A549 (cell line): ENCODE measurements around the gene TBCE. TPM values are rescaled to one million over a fixed set of nuclear protein-coding genes. Genes with fewer than 3 reads are reported as not detected.
A peak's percentile ranks its signal among the peaks of the same experiment; 100 is the strongest.

Experiments used
- ATAC-seq, 2 experiments: fragments of 200-7000 bp in 1 of 2; fragments of >200 bp in 1 of 2; cut with Nextera tagmentation in 1 of 2; cut with Tn5 transposase in 1 of 2; 3 replicates each; pipeline versions ENCODE4 v1.8.0 to v1.9.1; 2018 to 2020; ENCODE audit warnings: mild to moderate bottlenecking in 1 of 2, moderate library complexity in 1 of 2
- CTCF ChIA-PET: fragments of 300-600 bp; sonication (Branson Sonifier 250); formaldehyde crosslinking; extraction: SDS; loops from one replicate; lab custom pipeline; 2021; ENCODE audit warnings: antibody characterized with exemption, inconsistent platforms; lab: Yijun Ruan, JAX
- POLR2A ChIA-PET: fragments of 350-600 bp; formaldehyde crosslinking; extraction: SDS; loops from one replicate; lab custom pipeline; 2021; ENCODE audit warnings: antibody characterized with exemption, inconsistent platforms; lab: Yijun Ruan, JAX
- DNase-seq, 2 experiments: peaks; one replicate each; pipeline versions ENCODE4 v3.0.0 to v3.0.0-alpha.2; 2011 to 2016; ENCODE audit warnings: low read depth in 1 of 2, low spot score in 1 of 2
- FAIRE-seq: peaks from 2 replicates; lab custom pipeline; 2011; peaks lifted over from hg19 to GRCh38; lab: Jason Lieb, UNC
- H3K27ac ChIP-seq, 2 experiments: fragments of >200 bp; sonication (Bioruptor Twin); formaldehyde crosslinking; 3 replicates each; pipeline ENCODE4 v1.5.1; 2016 to 2017
- H3K4me1 ChIP-seq: fragments of >200 bp; sonication (Bioruptor Twin); formaldehyde crosslinking; 3 replicates; pipeline ENCODE4 v1.6.1; 2016
- H3K4me2 ChIP-seq: fragments of >200 bp; sonication (Bioruptor Twin); formaldehyde crosslinking; 3 replicates; pipeline ENCODE4 v1.6.1; 2016
- H3K4me3 ChIP-seq: fragments of >200 bp; sonication (Bioruptor Twin); formaldehyde crosslinking; 3 replicates; pipeline ENCODE4 v1.5.1; 2016
- H3K9me3 ChIP-seq: fragments of >200 bp; sonication (Bioruptor Twin); formaldehyde crosslinking; 3 replicates; pipeline ENCODE4 v1.6.1; 2016
- E2F6 ChIP-seq: IDR thresholded peaks from 2 replicates; pipeline ENCODE4 v1.6.1; 2012; ENCODE audit warnings: low read depth, borderline replicate concordance
- HDAC2 ChIP-seq: fragments of 200-600 bp; sonication (generic); IDR thresholded peaks from 2 replicates; pipeline ENCODE4 v1.6.1; 2016
- HMGXB4 ChIP-seq: fragments of 250-450 bp; sonication (Bioruptor Pico); IDR thresholded peaks from 2 replicates; pipeline ENCODE4 v1.5.0; 2021; ENCODE audit warnings: mild to moderate bottlenecking, moderate library complexity, borderline replicate concordance
- HOXA7 ChIP-seq: fragments of 250-450 bp; sonication (Bioruptor Pico); IDR thresholded peaks from 2 replicates; pipeline ENCODE4 v1.5.0; 2020; ENCODE audit warnings: mild to moderate bottlenecking, moderate library complexity
- HOXB5 ChIP-seq: fragments of 250-450 bp; sonication (Bioruptor Pico); IDR thresholded peaks from 2 replicates; pipeline ENCODE4 v1.5.0; 2020; ENCODE audit warnings: mild to moderate bottlenecking, moderate library complexity
- JUN ChIP-seq, 2 experiments: fragments of >200 bp; sonication (Bioruptor Twin); formaldehyde crosslinking; IDR thresholded peaks; 2 replicates in 1 of 2; 3 replicates in 1 of 2; pipeline ENCODE4 v1.6.1; 2016 to 2017
- JUNB ChIP-seq: fragments of >200 bp; sonication (Bioruptor Twin); formaldehyde crosslinking; IDR thresholded peaks from 2 replicates; pipeline ENCODE4 v1.6.1; 2016
- KDM5A ChIP-seq: fragments of 200-600 bp; sonication (generic); IDR thresholded peaks from 2 replicates; pipeline ENCODE4 v1.6.1; 2016; ENCODE audit warnings: antibody characterized with exemption, mild to moderate bottlenecking
- MYC ChIP-seq: IDR thresholded peaks from 2 replicates; pipeline ENCODE4 v1.6.1; 2012; ENCODE audit warnings: mild to moderate bottlenecking, inconsistent platforms, low read length, improper control_type of control experiment, borderline replicate concordance
- NPAS2 ChIP-seq: fragments of 250-450 bp; sonication (Bioruptor Pico); IDR thresholded peaks from 2 replicates; pipeline ENCODE4 v1.8.0; 2022; ENCODE audit warnings: mild to moderate bottlenecking, moderate library complexity, borderline replicate concordance
- POLR2A ChIP-seq: IDR thresholded peaks from 2 replicates; pipeline ENCODE4 v1.6.1; 2012; ENCODE audit warnings: mild to moderate bottlenecking, low read length
- POLR2AphosphoS2 ChIP-seq: conservative IDR thresholded peaks from 2 replicates; pipeline ENCODE4 v1.6.1; 2012; ENCODE audit warnings: low read length, improper control_type of control experiment, inconsistent platforms
- RCOR1 ChIP-seq: fragments of 150-350 bp; IDR thresholded peaks from 2 replicates; pipeline ENCODE4 v1.6.1; 2014; ENCODE audit warnings: antibody characterized with exemption, low read length, low read depth
- WGBS: methylation state at CpG from one replicate; pipeline ENCODE4 v1.1.6; 2017; ENCODE audit errors: missing lambda C conversion rate; 5-methylcytosine and 5-hydroxymethylcytosine counted together
- polyA plus RNA-seq, 4 experiments: library from polyadenylated mRNA; depleted of rRNA in 3 of 4; stranded (reverse); fragments of >200 nt; fragmentation: RNase III in 1 of 4; extraction: RNeasy Plus Mini Kit Qiagen cat#74134 plus additional on column Dnase treatment in 1 of 4; gene quantifications; 2 replicates in 3 of 4; 3 replicates in 1 of 4; pipeline ENCODE4 v1.2.3, GENCODE V29; 2011 to 2017
- TF ChIP-seq, protein P1 (sequence below): fragments of 200-600 bp; sonication (generic); IDR thresholded peaks from 2 replicates; pipeline ENCODE4 v1.6.1; 2016; ENCODE audit warnings: antibody characterized with exemption, mild to moderate bottlenecking, moderate library complexity
- TF ChIP-seq, protein P2 (sequence below): fragments of 450-650 bp; IDR thresholded peaks from 2 replicates; pipeline ENCODE4 v1.6.1; 2014; ENCODE audit warnings: antibody characterized with exemption
- TF ChIP-seq, protein P3 (sequence below): fragments of 250-450 bp; sonication (Bioruptor Pico); IDR thresholded peaks from 2 replicates; pipeline ENCODE4 v1.5.0; 2020; ENCODE audit warnings: low read depth, mild to moderate bottlenecking, moderate library complexity

Gene TBCE
- polyA plus RNA-seq, 2 of the 4 experiments (the other 2 are of a cell fraction) = 45.1 to 65.2 TPM

- TF ChIP-seq, protein P1, sequence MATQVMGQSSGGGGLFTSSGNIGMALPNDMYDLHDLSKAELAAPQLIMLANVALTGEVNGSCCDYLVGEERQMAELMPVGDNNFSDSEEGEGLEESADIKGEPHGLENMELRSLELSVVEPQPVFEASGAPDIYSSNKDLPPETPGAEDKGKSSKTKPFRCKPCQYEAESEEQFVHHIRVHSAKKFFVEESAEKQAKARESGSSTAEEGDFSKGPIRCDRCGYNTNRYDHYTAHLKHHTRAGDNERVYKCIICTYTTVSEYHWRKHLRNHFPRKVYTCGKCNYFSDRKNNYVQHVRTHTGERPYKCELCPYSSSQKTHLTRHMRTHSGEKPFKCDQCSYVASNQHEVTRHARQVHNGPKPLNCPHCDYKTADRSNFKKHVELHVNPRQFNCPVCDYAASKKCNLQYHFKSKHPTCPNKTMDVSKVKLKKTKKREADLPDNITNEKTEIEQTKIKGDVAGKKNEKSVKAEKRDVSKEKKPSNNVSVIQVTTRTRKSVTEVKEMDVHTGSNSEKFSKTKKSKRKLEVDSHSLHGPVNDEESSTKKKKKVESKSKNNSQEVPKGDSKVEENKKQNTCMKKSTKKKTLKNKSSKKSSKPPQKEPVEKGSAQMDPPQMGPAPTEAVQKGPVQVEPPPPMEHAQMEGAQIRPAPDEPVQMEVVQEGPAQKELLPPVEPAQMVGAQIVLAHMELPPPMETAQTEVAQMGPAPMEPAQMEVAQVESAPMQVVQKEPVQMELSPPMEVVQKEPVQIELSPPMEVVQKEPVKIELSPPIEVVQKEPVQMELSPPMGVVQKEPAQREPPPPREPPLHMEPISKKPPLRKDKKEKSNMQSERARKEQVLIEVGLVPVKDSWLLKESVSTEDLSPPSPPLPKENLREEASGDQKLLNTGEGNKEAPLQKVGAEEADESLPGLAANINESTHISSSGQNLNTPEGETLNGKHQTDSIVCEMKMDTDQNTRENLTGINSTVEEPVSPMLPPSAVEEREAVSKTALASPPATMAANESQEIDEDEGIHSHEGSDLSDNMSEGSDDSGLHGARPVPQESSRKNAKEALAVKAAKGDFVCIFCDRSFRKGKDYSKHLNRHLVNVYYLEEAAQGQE = no peak
- TF ChIP-seq, all 56 proteins: peak for 0
Observed at GRCh38 chr1:235366286-235366685, 941 bp upstream of the TBCE start (continued).

- peak overlapping the region; percentile 65 for H3K4me3 ChIP-seq
- ChIA-PET CTCF (interaction anchor here (0.6 to 2.4 kb wide), 3 partner anchors 48 to 106 kb away, joined by 3 to 16 read pairs (median 4); no protein-coding TSS in a partner anchor), POLR2A (no interaction called here)
- no peak for FAIRE-seq
- H3K27ac ChIP-seq = no peak overlapping the region; a peak in 2 of 6 replicates
- TF ChIP-seq, protein P2, sequence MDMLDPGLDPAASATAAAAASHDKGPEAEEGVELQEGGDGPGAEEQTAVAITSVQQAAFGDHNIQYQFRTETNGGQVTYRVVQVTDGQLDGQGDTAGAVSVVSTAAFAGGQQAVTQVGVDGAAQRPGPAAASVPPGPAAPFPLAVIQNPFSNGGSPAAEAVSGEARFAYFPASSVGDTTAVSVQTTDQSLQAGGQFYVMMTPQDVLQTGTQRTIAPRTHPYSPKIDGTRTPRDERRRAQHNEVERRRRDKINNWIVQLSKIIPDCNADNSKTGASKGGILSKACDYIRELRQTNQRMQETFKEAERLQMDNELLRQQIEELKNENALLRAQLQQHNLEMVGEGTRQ = no peak
- TF ChIP-seq NPAS2 (CRISPR knock-in tag) (no peak), HOXA7 (CRISPR knock-in tag) (no peak)
- peak overlapping the region; percentile 65 for H3K4me2 ChIP-seq
- no peak for DNase-seq
- ATAC-seq = no peak
- peaks cover 4% of the 10 kb centered on the region; the same call in 1 of the 3 replicates for H3K4me1 ChIP-seq
- 73% methylated on average over 5 of the region's 5 CpGs for WGBS
- H3K9me3 ChIP-seq = no peaks in the 10 kb centered on the region
Observed at GRCh38 chr1:235368428-235368827, 1.2 kb downstream of the TBCE start.

GRCh38 chr1:235369802-235370201, 2.6 kb downstream of the TBCE start:
- FAIRE-seq = no peak
- Histone ChIP-seq H3K4me3 (no peak overlapping the region), H3K27ac (no peak overlapping the region), H3K9me3 (no peaks in the 10 kb centered on the region), H3K4me2 (no peak overlapping the region), H3K4me1 (peaks cover 4% of the 10 kb centered on the region; the same call in 1 of the 3 replicates)
- no peak for ATAC-seq
- ChIA-PET CTCF (interaction anchor here (0.7 kb wide), 1 partner anchor 33 kb away, joined by 3 read pairs; no protein-coding TSS in a partner anchor), POLR2A (no interaction called here)
- no peak for TF ChIP-seq JUNB
- TF ChIP-seq POLR2AphosphoS2 = no peak
- TF ChIP-seq POLR2A = no peak
- TF ChIP-seq, protein P2 = no peak
- TF ChIP-seq E2F6 = no peak
- WGBS = 91% methylated on average over 5 of the region's 5 CpGs
- DNase-seq = no peak

- DNase-seq (no peak), ATAC-seq (no peak; a peak in 1 of 6 replicates), FAIRE-seq (no peak)
- ChIA-PET CTCF (interaction anchor here (0.7 to 1.3 kb wide), 2 partner anchors 9 to 54 kb away, joined by 3 to 5 read pairs; partner anchors contain the start of gene TBCE), POLR2A (no interaction called here)
- Histone ChIP-seq H3K4me3 (no peak overlapping the region), H3K27ac (no peak overlapping the region), H3K4me1 (no peaks in the 10 kb centered on the region), H3K4me2 (no peak overlapping the region), H3K9me3 (no peaks in the 10 kb centered on the region)
- TF ChIP-seq, protein P1 = no peak
- TF ChIP-seq HMGXB4 (CRISPR knock-in tag) (no peak), KDM5A (no peak), HDAC2 (no peak), MYC (no peak), RCOR1 (no peak), JUN (IDR thresholded peaks at IDR 0.05) (no peak), HOXA7 (CRISPR knock-in tag) (no peak), HOXB5 (no peak)
- TF ChIP-seq, protein P3, sequence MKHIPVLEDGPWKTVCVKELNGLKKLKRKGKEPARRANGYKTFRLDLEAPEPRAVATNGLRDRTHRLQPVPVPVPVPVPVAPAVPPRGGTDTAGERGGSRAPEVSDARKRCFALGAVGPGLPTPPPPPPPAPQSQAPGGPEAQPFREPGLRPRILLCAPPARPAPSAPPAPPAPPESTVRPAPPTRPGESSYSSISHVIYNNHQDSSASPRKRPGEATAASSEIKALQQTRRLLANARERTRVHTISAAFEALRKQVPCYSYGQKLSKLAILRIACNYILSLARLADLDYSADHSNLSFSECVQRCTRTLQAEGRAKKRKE = no peak
- WGBS = 95% methylated on average over 6 of the region's 6 CpGs
Observed at GRCh38 chr1:235375919-235376605, 8.8 kb downstream of the TBCE start.
